ENCODE measurements around the gene PIK3AP1. TPM values are rescaled to one million over a fixed set of nuclear protein-coding genes. Genes with fewer than 3 reads are reported as not detected.

The PIK3AP1 gene
- total RNA-seq, 1 experiment from 2014 or later = 1.7 TPM

GRCh38 chr10:96758423-96758822 lies 38.1 kb upstream of the PIK3AP1 start:
- Histone ChIP-seq H3K4me1 (ENCODE audit: insufficient read depth, low read length) (no peaks in the 10 kb centered on the region), H3K27ac (ENCODE audit: insufficient read length, low read depth, low read length) (no peak overlapping the region), H3K14ac (ENCODE audit: insufficient read depth, low read length) (no peak overlapping the region), H3K23ac (ENCODE audit: insufficient read length, low read depth, low read length) (no peak overlapping the region), H3K9ac (ENCODE audit: extremely low read depth, insufficient read length, low read length) (no peak overlapping the region), H3K79me2 (ENCODE audit: insufficient read depth, low read length) (no peaks in the 10 kb centered on the region), H2BK20ac (ENCODE audit: low read depth, low read length, poor library complexity, severe bottlenecking) (no peak overlapping the region), H2BK120ac (ENCODE audit: low read depth, low read length, poor library complexity, severe bottlenecking) (no peak overlapping the region), H4K5ac (ENCODE audit: insufficient read length, low read depth, low read length) (no peak overlapping the region), H2BK12ac (ENCODE audit: insufficient read length, low read depth, low read length) (no peak overlapping the region), H3K4ac (ENCODE audit: low read depth, low read length) (no peak overlapping the region), H2BK5ac (ENCODE audit: insufficient read length, low read length) (no peak overlapping the region), H4K20me1 (ENCODE audit: control insufficient read depth, insufficient read depth, insufficient read length) (no peaks in the 10 kb centered on the region), H3K27me3 (ENCODE audit: insufficient read depth, low read length) (no peaks in the 10 kb centered on the region), H3K79me1 (ENCODE audit: insufficient read depth, low read depth, low read length, poor library complexity, severe bottlenecking) (no peaks in the 10 kb centered on the region), H2AFZ (ENCODE audit: low read length) (no peak overlapping the region), H3T11ph (ENCODE audit: low read length) (no peak overlapping the region), H3K56ac (ENCODE audit: insufficient read length, low read depth, low read length) (no peak overlapping the region), H3K9me3 (ENCODE audit: control insufficient read depth, low read depth, low read length) (no peaks in the 10 kb centered on the region), H4K91ac (ENCODE audit: insufficient read length, low read depth, low read length) (no peak overlapping the region), H3K18ac (ENCODE audit: insufficient read length, low read depth, low read length) (no peak overlapping the region), H3K23me2 (ENCODE audit: insufficient read length, low read depth, low read length, poor library complexity, severe bottlenecking) (no peaks in the 10 kb centered on the region), H2AK5ac (ENCODE audit: insufficient read length, low read length) (no peak overlapping the region), H4K8ac (replicated peaks; ENCODE audit: insufficient read length, low read depth, low read length) (no peak overlapping the region), H2BK15ac (ENCODE audit: low read depth, low read length) (no peak overlapping the region), H3K4me2 (ENCODE audit: insufficient read depth, insufficient read length, low read length) (no peak overlapping the region)
- Mint-ChIP-seq H3K9me3 (no peaks in the 10 kb centered on the region; a peak in 1 of 5 replicates), H3K36me3 (ENCODE audit: insufficient read depth in 1 of 3, low read depth in 3 of 3) (no peaks in the 10 kb centered on the region), H3K4me1 (no peaks in the 10 kb centered on the region), H3K4me3 (no peak overlapping the region), H3K27me3 (ENCODE audit: low read depth) (no peaks in the 10 kb centered on the region), H3K27ac (no peak overlapping the region)
- TF ChIP-seq, protein P1, sequence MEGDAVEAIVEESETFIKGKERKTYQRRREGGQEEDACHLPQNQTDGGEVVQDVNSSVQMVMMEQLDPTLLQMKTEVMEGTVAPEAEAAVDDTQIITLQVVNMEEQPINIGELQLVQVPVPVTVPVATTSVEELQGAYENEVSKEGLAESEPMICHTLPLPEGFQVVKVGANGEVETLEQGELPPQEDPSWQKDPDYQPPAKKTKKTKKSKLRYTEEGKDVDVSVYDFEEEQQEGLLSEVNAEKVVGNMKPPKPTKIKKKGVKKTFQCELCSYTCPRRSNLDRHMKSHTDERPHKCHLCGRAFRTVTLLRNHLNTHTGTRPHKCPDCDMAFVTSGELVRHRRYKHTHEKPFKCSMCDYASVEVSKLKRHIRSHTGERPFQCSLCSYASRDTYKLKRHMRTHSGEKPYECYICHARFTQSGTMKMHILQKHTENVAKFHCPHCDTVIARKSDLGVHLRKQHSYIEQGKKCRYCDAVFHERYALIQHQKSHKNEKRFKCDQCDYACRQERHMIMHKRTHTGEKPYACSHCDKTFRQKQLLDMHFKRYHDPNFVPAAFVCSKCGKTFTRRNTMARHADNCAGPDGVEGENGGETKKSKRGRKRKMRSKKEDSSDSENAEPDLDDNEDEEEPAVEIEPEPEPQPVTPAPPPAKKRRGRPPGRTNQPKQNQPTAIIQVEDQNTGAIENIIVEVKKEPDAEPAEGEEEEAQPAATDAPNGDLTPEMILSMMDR (conservative IDR thresholded peaks at IDR 0.05) = no peak
- WGBS (ENCODE audit: extremely low coverage, insufficient read length, low lambda C conversion rate) = no CpG with 5 or more reads among the region's 1 CpG
- no peak for DNase-seq

Measured in H9 (cell line).